Natural killer cell (primary cell): ENCODE measurements around the gene CYP3A5. TPM values are rescaled to one million over a fixed set of nuclear protein-coding genes. Genes with fewer than 3 reads are reported as not detected.

ENCODE experiments used
- ATAC-seq, 3 donors: fragments of 150-1000 bp in 2 of 3; fragments of 200-7000 bp in 1 of 3; cut with Tn5 transposase; 1 replicate in 1 of 3; 2 replicates in 2 of 3; pipeline ENCODE4 v1.10.0; 2021; ENCODE audit warnings: mild to moderate bottlenecking in 2 of 3, moderate library complexity in 2 of 3
- DNase-seq, 2 donors: peaks; one replicate each; pipeline versions ENCODE4 v3.0.0 to v3.0.0-alpha.2; 2013 to 2021; ENCODE audit warnings: mixed read lengths in 1 of 2
- H3K27ac ChIP-seq: one replicate; pipeline ENCODE4 v1.5.1; 2013; ENCODE audit warnings: mild to moderate bottlenecking, low read length
- H3K27me3 ChIP-seq: one replicate; pipeline ENCODE4 v1.6.1; 2013; ENCODE audit warnings: low read length; ENCODE audit not compliant: control insufficient read depth, insufficient read depth
- H3K36me3 ChIP-seq: one replicate; pipeline ENCODE4 v1.6.1; 2013; ENCODE audit warnings: low read length; ENCODE audit not compliant: control insufficient read depth, insufficient read depth
- H3K4me1 ChIP-seq: one replicate; pipeline ENCODE4 v1.6.1; 2013; ENCODE audit warnings: low read length; ENCODE audit not compliant: control insufficient read depth, insufficient read depth
- H3K4me3 ChIP-seq: one replicate; pipeline ENCODE4 v1.5.1; 2013; ENCODE audit warnings: low read length
- H3K9me3 ChIP-seq: one replicate; pipeline ENCODE4 v1.6.1; 2013; ENCODE audit warnings: low read length; ENCODE audit not compliant: control insufficient read depth, insufficient read depth
- H3K27ac Mint-ChIP-seq, 2 donors: one replicate each; pipeline ENCODE4 v1.8.0; 2022; ENCODE audit warnings: mild to moderate bottlenecking in 2 of 2, mixed read lengths in 2 of 2, moderate library complexity in 1 of 2
- H3K27me3 Mint-ChIP-seq, 2 donors: one replicate each; pipeline ENCODE4 v1.8.0; 2022; ENCODE audit warnings: low read depth in 2 of 2, mixed read lengths in 2 of 2
- H3K36me3 Mint-ChIP-seq: one replicate; pipeline ENCODE4 v1.8.0; 2022; ENCODE audit warnings: mixed read lengths
- H3K4me1 Mint-ChIP-seq, 2 donors: one replicate each; pipeline ENCODE4 v1.8.0; 2022; ENCODE audit warnings: mixed read lengths in 2 of 2
- H3K4me3 Mint-ChIP-seq: one replicate; pipeline ENCODE4 v1.8.0; 2022; ENCODE audit warnings: mild to moderate bottlenecking, moderate library complexity, mixed read lengths
- H3K9me3 Mint-ChIP-seq, 2 donors: one replicate each; pipeline ENCODE4 v1.8.0; 2022; ENCODE audit warnings: mixed read lengths in 2 of 2
- CTCF ChIP-seq: fragments of 200-600 bp; IDR thresholded peaks from one replicate; pipeline ENCODE4 v1.8.0; 2022; ENCODE audit warnings: antibody characterized with exemption
- WGBS: methylation state at CpG from one replicate; pipeline ENCODE4 v1.1.7; 2013; ENCODE audit warnings: missing lambda C conversion rate; ENCODE audit not compliant: insufficient coverage; 5-methylcytosine and 5-hydroxymethylcytosine counted together
- intact Hi-C: fragments of 100-400 bp; cut with micrococcal nuclease; formaldehyde crosslinking; loops from one replicate; pipeline ENCODE4 v1.14.2; 2022
- total RNA-seq, 4 donors: library from RNA; stranded (reverse); fragments of 120-200 nt in 1 of 4; gene quantifications; one replicate each; pipeline versions ENCODE4 v1.2.3 to v1.2.4, GENCODE V29; 2013 to 2022

Gene CYP3A5
- total RNA-seq, 3 donors from 2014 or later (not counting 1 experiment from before 2014, with no cell fraction given) = 0.14 TPM; not detected in 2

GRCh38 chr7:99614495-99614894 lies 65.3 kb downstream of the CYP3A5 start:
- intact Hi-C loops = no loop called here
- H3K4me1 Mint-ChIP-seq = peaks cover 30 to 45% of the 10 kb centered on the region in 2 donors

GRCh38 chr7:99607548-99607947 lies 72.2 kb downstream of the CYP3A5 start:
- H3K4me3 ChIP-seq = no peak overlapping the region
- no peak for TF ChIP-seq CTCF
- Mint-ChIP-seq H3K27me3 (peaks cover 0 to 2% of the 10 kb centered on the region in 2 donors), H3K4me1 (no peaks in the 10 kb centered on the region), H3K4me3 (no peak overlapping the region), H3K27ac (no peak overlapping the region), H3K36me3 (no peaks in the 10 kb centered on the region), H3K9me3 (no peaks in the 10 kb centered on the region)
- intact Hi-C loops = no loop called here
- ATAC-seq (no peak), DNase-seq (no peak)
- H3K4me1 ChIP-seq = no peaks in the 10 kb centered on the region
- H3K27ac ChIP-seq = no peak overlapping the region
- WGBS = 80% methylated on average over 9 of the region's 9 CpGs
- no peaks in the 10 kb centered on the region for H3K9me3 ChIP-seq
- no peaks in the 10 kb centered on the region for H3K27me3 ChIP-seq
- no peaks in the 10 kb centered on the region for H3K36me3 ChIP-seq

More at GRCh38 chr7:99614495-99614894, 65.3 kb downstream of the CYP3A5 start:
- no peak overlapping the region for H3K4me3 ChIP-seq
- no peaks in the 10 kb centered on the region for H3K9me3 ChIP-seq
- H3K27ac ChIP-seq = no peak overlapping the region
- H3K27me3 ChIP-seq = no peaks in the 10 kb centered on the region
- ATAC-seq (no peak), DNase-seq (no peak)
- no peaks in the 10 kb centered on the region for H3K9me3 Mint-ChIP-seq
- WGBS = 0% methylated on average over 1 of the region's 3 CpGs
- no peak for TF ChIP-seq CTCF
- peaks cover 0 to 2% of the 10 kb centered on the region in 2 donors for H3K27me3 Mint-ChIP-seq
- H3K36me3 ChIP-seq = peaks cover 12% of the 10 kb centered on the region
- H3K4me3 Mint-ChIP-seq = peak overlapping the region; percentile 64
- no peaks in the 10 kb centered on the region for H3K36me3 Mint-ChIP-seq
- H3K27ac Mint-ChIP-seq = peak overlapping the region in 1 of 2 donors; percentile 44
- H3K4me1 ChIP-seq = peaks cover 17% of the 10 kb centered on the region

GRCh38 chr7:99606531-99606930 lies 73.3 kb downstream of the CYP3A5 start:
- no peaks in the 10 kb centered on the region for H3K4me1 Mint-ChIP-seq
- no peak for ATAC-seq

More at GRCh38 chr7:99606531-99606930, 73.3 kb downstream of the CYP3A5 start:
- 87% methylated on average over 8 of the region's 8 CpGs for WGBS
- H3K9me3 ChIP-seq = no peaks in the 10 kb centered on the region
- H3K27me3 Mint-ChIP-seq = peaks cover 0 to 2% of the 10 kb centered on the region in 2 donors
- no peaks in the 10 kb centered on the region for H3K9me3 Mint-ChIP-seq
- no peak overlapping the region for H3K27ac ChIP-seq
- DNase-seq = no peak
- intact Hi-C loops = no loop called here
- TF ChIP-seq CTCF = no peak
- no peaks in the 10 kb centered on the region for H3K27me3 ChIP-seq
- H3K27ac Mint-ChIP-seq = no peak overlapping the region
- no peak overlapping the region for H3K4me3 Mint-ChIP-seq
- no peaks in the 10 kb centered on the region for H3K36me3 Mint-ChIP-seq
- H3K4me3 ChIP-seq = no peak overlapping the region
- no peaks in the 10 kb centered on the region for H3K36me3 ChIP-seq
- no peaks in the 10 kb centered on the region for H3K4me1 ChIP-seq
